ENCODE data around the gene RAC2.

Gene RAC2

GRCh38 chr22:37281646-37282384 is 37.7 kb upstream of the RAC2 start:
- no peak for FAIRE-seq
- DNase-seq (ENCODE audit: insufficient read length, low spot score) = no peak
- no peak for TF ChIP-seq POLR2A (IDR thresholded peaks at IDR 0.05; ENCODE audit: low read depth, low read length)

GRCh38 chr22:37281195-37281594 is 37.1 kb upstream of the RAC2 start:
- FAIRE-seq = no peak
- DNase-seq (ENCODE audit: insufficient read length, low spot score) = no peak
- no peak for TF ChIP-seq POLR2A (IDR thresholded peaks at IDR 0.05; ENCODE audit: low read depth, low read length)

- no peak for FAIRE-seq
- no peak for DNase-seq (ENCODE audit: insufficient read length, low spot score)
- no peak for TF ChIP-seq POLR2A (IDR thresholded peaks at IDR 0.05; ENCODE audit: low read depth, low read length)
Measured at GRCh38 chr22:37280718-37281117, 36.6 kb upstream of the RAC2 start.

- FAIRE-seq = no peak
Measured at GRCh38 chr22:37279331-37280181, 35.5 kb upstream of the RAC2 start.

GRCh38 chr22:37278261-37278660 is 34.2 kb upstream of the RAC2 start:
- no peak for DNase-seq (ENCODE audit: insufficient read length, low spot score)
- FAIRE-seq = no peak
- no peak for TF ChIP-seq POLR2A (IDR thresholded peaks at IDR 0.05; ENCODE audit: low read depth, low read length)

More at GRCh38 chr22:37279331-37280181, 35.5 kb upstream of the RAC2 start:
- no peak for TF ChIP-seq POLR2A (IDR thresholded peaks at IDR 0.05; ENCODE audit: low read depth, low read length)
- DNase-seq (ENCODE audit: insufficient read length, low spot score) = no peak

- FAIRE-seq (no peak), DNase-seq (ENCODE audit: insufficient read length, low spot score) (no peak)
- no peak for TF ChIP-seq POLR2A (IDR thresholded peaks at IDR 0.05; ENCODE audit: low read depth, low read length)
Measured at GRCh38 chr22:37277384-37277783, 33.3 kb upstream of the RAC2 start.

- DNase-seq (ENCODE audit: insufficient read length, low spot score) = no peak
- TF ChIP-seq POLR2A (IDR thresholded peaks at IDR 0.05; ENCODE audit: low read depth, low read length) = no peak
- FAIRE-seq = no peak
Measured at GRCh38 chr22:37276776-37277175, 32.7 kb upstream of the RAC2 start.

GRCh38 chr22:37275622-37276021 is 31.6 kb upstream of the RAC2 start:
- TF ChIP-seq POLR2A (IDR thresholded peaks at IDR 0.05; ENCODE audit: low read depth, low read length) = no peak
- DNase-seq (ENCODE audit: insufficient read length, low spot score) (no peak), FAIRE-seq (no peak)

GRCh38 chr22:37275134-37275533 is 31.1 kb upstream of the RAC2 start:
- TF ChIP-seq POLR2A (IDR thresholded peaks at IDR 0.05; ENCODE audit: low read depth, low read length) = no peak
- DNase-seq (ENCODE audit: insufficient read length, low spot score) (no peak), FAIRE-seq (no peak)

- no peak for TF ChIP-seq POLR2A (IDR thresholded peaks at IDR 0.05; ENCODE audit: low read depth, low read length)
- FAIRE-seq (no peak), DNase-seq (ENCODE audit: insufficient read length, low spot score) (no peak)
Measured at GRCh38 chr22:37274380-37274862, 30.4 kb upstream of the RAC2 start.

- DNase-seq (ENCODE audit: insufficient read length, low spot score) (no peak), FAIRE-seq (no peak)
- TF ChIP-seq POLR2A (IDR thresholded peaks at IDR 0.05; ENCODE audit: low read depth, low read length) = no peak
Measured at GRCh38 chr22:37273846-37274225, 29.8 kb upstream of the RAC2 start.

GRCh38 chr22:37273126-37273845 is 29.2 kb upstream of the RAC2 start:
- FAIRE-seq = no peak

GRCh38 chr22:37270928-37271650 is 27.0 kb upstream of the RAC2 start:
- DNase-seq (ENCODE audit: insufficient read length, low spot score) (no peak), FAIRE-seq (no peak)
- TF ChIP-seq POLR2A (IDR thresholded peaks at IDR 0.05; ENCODE audit: low read depth, low read length) = no peak

More at GRCh38 chr22:37273126-37273845, 29.2 kb upstream of the RAC2 start:
- DNase-seq (ENCODE audit: insufficient read length, low spot score) = no peak
- no peak for TF ChIP-seq POLR2A (IDR thresholded peaks at IDR 0.05; ENCODE audit: low read depth, low read length)

Measured in H54 (cell line).